H1 (cell line): ENCODE measurements around the gene CCNY. TPM values are rescaled to one million over a fixed set of nuclear protein-coding genes. Genes with fewer than 3 reads are reported as not detected.

Source experiments
- CBX5 ChIP-seq: fragments of 300-800, 300-1000 bp; sonication (generic); IDR thresholded peaks from 2 replicates; pipeline ENCODE4 v1.7.1; 2016; ENCODE audit warnings: antibody characterized with exemption, low read length, low read depth
- RFX5 ChIP-seq: IDR thresholded peaks from 2 replicates; pipeline ENCODE4 v1.6.1; 2011; ENCODE audit warnings: low read depth, low read length, improper control_type of control experiment, borderline replicate concordance
- SAP30 ChIP-seq: fragments of 300-600 bp; sonication (generic); IDR thresholded peaks from 2 replicates; pipeline ENCODE4 v1.7.1; 2012; ENCODE audit warnings: low read length, moderate library complexity, mild to moderate bottlenecking, inconsistent platforms; ENCODE audit not compliant: insufficient read depth, insufficient replicate concordance
- SP4 ChIP-seq: IDR thresholded peaks from 2 replicates; pipeline ENCODE4 v1.6.1; 2012; ENCODE audit warnings: low read length, inconsistent platforms
- TEAD4 ChIP-seq: IDR thresholded peaks from 2 replicates; pipeline ENCODE4 v1.6.1; 2012; ENCODE audit warnings: low read depth, low read length, inconsistent platforms, mixed read lengths
- polyA plus RNA-seq, 7 experiments: library from polyadenylated mRNA; depleted of rRNA in 3 of 7; stranded (reverse) in 5 of 7; unstranded in 2 of 7; fragments of >200 nt in 5 of 7; fragments of 200-250 nt in 2 of 7; gene quantifications; 1 replicate in 5 of 7; 2 replicates in 1 of 7; 4 replicates in 1 of 7; pipeline versions ENCODE4 v1.2.1 to v1.2.3, GENCODE V29; 2011 to 2013; ENCODE audit warnings: missing spikeins in 2 of 7, mixed read lengths in 2 of 7
- total RNA-seq: library from RNA; stranded (reverse); fragmentation: NEBNext Ultra II Directional; extraction: Animal tissue kit (Norgen Biotek cat#: 25700); gene quantifications from 2 replicates; pipeline ENCODE4 v1.2.1, GENCODE V29; 2021

Gene CCNY
- total and polyA plus RNA-seq, 2 of the 8 experiments (the other 6 are each of a cell fraction or from before 2014, with no cell fraction given), result 25.3 to 68.2 TPM

DNA sequence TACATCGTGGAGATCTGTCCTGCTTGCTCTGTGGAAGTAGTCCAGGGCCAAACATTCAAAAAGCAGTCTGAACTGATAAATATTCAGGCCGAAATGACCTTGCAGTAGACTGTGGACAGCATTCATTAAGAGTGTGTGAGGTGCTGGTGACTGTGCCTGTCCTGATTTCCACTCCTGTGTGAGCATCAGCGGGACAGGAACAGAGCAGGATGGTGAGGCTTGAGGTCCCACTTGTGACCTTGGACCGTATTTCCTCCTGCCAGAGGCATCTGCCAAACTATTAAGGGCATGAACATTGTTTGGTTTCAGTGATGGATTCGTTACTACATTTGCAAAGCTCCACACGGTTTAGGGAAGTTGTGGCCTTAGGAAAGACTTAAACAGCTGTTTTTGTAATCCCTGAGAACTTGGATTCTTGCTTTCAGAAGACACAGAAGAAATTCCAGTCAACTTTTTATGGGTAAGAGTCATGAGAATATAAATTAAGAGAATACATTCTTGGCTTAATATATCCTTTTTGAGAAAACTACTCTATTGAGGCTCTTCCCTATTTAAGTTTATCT, 32.8 kb downstream of the CCNY start (continued):
- no peak for TF ChIP-seq SAP30
- TF ChIP-seq RFX5, result no peak
- no peak for TF ChIP-seq SP4
- TF ChIP-seq TEAD4, result no peak
- TF ChIP-seq CBX5, result no peak
